NCI-H526 (cell line): ENCODE results near the gene RRP12.
"Not testable (repeated sequence)": the region's sequence is repeated elsewhere in the genome, so short reads cannot be mapped to it uniquely, and the experiment has no call there.

Source experiments
- DNase-seq, 2 experiments: peaks; one replicate each; lab custom pipeline; 2025; lab: John Stamatoyannopoulos, UW

RRP12 gene

DNA sequence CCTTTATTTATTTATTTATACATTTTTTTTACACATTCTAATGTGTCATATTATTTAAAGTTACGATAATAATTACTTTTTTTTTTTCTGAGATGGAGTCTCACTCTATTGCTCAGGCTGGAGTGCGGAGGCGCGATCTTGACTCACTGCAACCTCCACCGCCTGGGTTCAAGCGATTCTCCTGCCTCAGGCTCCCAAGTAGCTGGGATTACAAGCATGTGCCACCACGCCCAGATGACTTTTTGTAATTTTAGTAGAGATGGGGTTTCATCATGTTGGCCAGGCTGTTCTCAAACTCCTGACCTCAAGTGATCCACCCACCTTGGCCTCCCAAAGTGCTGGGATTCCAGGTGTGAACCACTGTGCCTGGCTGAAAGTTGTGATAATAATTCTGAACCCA lies 5.3 kb upstream of the RRP12 start:
- DNase-seq: not testable (repeated sequence)

DNA sequence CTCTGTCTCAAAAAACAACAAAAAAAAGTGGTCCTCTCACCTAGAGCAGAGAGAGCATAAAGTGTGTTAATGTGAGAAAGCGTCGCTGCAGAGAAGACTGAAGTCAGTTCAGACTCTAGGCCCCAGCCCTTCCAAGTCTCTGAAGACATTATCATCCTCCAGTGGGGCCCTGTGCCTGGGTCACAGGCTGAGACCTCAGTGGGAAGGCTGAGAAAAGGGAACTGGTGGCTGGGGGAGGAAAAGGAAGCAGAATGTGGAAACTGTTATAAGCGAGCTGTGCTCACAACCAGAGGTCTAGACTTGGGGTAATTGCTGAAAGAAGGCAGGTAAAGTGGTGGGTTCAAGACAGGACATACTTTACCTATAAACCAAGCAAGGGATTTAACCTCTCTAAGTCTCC lies 4.9 kb upstream of the RRP12 start:
- no peak for DNase-seq

GRCh38 chr10:97404044-97404443 lies 2.9 kb upstream of the RRP12 start:
- DNase-seq: no peak

GRCh38 chr10:97401455-97401919 lies 347 bp upstream of the RRP12 start:
- no peak for DNase-seq

GRCh38 chr10:97399843-97400545 lies 1.1 kb downstream of the RRP12 start:
- peak; percentile 6 to 24 for DNase-seq

DNA sequence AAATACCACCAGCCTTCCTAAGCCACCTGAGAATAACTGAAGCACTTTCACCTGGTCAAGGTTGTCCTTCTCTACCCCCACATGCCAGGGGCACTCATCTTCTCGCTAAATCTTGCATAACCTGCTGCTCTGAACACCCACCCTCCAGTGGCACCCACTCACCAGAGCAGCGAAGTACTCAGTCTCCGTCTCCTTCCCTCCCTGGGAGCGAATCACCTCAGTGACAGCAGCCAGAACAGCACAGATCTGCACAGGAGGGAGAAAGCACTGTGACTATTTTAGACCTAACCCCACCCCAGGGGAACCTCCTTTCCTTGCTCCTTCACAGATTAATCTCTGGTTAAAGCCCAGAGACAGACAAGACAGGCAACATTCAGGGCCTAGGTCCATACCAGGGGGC lies 5.1 kb downstream of the RRP12 start:
- no peak for DNase-seq

DNA sequence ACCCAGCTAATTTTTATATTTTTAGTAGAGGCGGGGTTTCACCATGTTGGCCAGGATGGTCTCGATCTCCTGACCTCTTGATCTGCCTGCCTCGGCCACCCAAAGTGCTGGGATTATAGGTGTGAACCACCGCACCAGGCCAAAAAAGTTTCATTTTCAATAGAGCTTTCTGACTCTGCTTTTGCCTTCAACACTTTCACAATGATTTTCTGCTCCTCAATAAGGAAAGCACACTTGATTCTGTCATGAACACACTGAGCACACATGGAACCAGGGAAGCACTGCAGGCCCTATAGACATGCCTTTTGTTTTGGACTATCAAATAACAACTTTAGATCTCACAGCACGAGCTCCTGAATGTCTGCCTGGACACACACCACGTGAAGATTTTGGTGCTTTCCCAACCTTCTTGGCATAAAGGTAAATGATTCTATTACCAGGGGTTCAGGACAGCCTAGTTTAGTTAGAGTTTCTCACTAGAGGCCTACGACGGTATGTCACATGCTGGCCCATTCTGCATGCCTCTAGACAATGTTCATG lies 8.0 kb downstream of the RRP12 start:
- DNase-seq: no peak

DNA sequence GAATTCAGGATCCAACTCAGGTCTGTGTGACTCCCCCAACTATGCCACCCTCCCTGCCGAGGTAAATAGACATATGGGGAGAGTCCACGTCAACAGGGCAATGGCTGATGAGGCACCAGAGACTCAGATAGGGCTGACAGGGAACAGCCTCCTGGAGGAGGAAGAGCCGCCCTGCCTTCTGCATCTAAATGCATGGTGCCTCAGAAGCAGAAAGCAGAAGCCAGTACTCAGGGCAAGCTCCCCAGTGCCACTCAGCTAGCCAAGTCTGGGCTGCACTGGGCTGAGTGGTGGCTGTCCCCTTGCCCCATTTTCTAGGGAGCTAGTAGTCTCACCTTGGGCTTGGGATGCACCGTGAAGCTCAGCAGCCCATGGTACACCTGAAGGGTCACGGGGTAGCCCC lies 11.0 kb downstream of the RRP12 start:
- DNase-seq: no peak

- DNase-seq: no peak
These were observed 13.0 kb downstream of the RRP12 start for GRCh38 chr10:97388152-97388551.

DNA sequence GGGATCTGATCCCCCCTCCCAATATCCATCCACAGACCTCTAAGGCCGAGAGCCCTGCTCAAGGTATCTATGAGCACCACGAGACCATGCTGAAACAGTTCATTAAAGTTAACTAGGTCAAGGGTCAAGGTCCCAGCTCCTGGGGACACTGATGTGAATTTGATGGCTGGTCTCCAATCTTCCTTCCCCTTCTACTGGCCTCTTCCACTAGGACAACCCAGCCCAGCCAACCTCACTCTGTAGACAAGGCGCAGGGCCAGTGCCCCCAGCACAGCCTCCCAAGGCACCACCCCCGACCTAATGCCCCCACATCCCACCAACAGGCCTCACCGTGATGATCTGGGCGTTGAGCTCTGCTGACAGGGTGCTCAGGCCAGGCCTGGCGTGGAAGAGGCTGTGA lies 15.6 kb downstream of the RRP12 start:
- no peak for DNase-seq

DNA sequence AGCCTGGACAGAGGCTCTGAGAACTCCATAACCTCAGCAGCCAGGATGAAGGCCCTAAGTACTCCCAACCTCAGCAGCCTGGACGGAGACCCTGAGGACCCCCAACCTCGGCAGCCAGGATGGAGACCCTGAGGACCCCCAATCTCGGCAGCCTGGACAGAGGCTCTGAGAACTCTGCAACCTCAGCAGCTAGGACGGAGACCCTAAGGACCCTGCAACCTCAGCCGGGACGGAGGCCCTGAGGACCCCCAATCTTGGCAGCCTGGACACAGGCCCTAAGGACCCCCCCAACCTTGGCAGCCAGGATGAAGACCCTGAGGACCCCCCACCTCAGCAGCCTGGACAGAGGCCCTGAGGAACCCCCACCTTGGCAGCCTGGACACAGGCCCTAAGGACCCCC lies 16.5 kb downstream of the RRP12 start:
- DNase-seq: no peak

DNA sequence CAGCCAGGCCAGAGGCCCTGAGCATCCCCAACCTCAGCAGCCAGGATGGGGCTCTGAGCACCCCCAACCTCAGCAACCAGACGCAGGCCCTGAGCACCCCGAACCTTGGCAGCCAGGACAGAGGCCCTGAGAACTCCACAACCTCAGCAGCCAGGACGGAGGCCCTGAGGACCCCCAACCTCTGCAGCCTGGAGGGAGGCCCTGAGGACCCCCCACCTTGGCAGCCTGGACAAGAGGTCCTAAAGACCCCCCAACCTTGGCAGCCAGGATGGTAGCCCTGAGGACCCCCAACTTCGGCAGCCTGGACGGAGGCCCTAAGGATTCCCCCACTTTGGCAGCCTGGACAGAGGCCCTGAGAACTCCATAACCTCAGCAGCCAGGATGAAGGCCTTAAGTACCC lies 17.0 kb downstream of the RRP12 start:
- DNase-seq: no peak

GRCh38 chr10:97383159-97383558 lies 18.0 kb downstream of the RRP12 start:
- no peak for DNase-seq

DNA sequence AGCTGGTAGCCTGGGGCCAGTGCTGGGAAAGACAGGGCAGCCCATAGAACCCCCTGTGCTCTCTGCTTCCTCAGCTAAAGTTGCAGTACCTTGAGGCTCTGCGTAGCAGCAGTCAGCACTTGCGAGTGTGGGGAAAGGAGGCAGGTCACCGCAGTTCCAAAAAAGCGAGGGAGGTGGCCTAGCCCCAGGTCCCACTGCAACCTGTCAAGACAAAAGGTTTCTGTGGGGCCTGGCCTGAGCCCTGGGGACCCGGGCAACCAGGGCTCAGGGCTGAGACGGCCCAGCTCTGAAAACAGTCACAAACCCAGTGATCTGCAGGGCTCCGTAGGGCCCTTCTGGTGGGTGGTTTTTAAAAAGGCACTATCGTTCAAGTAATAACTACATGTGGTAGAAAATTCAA lies 19.5 kb downstream of the RRP12 start:
- DNase-seq: no peak

DNA sequence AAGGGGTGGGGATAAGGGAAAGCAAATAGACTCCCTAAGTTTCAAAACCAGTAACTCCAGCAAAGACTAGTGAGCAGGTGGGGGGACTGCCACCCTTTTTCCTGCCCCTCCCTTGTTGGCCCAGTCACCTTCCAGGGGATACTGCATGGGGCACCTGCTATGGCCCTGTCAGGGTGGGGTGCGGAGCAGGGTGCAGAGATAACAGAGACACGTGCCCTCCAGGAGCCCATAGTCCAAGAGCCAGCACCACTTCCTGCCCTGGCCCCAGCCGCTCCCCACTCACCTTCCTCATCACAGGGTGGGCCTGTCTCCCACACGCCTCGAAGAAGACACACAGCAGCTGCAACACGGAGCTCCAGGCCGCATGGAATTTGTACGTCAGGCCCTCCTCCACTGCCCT lies 20.6 kb downstream of the RRP12 start:
- DNase-seq: no peak

- DNase-seq: no peak
These were observed 21.9 kb downstream of the RRP12 start for GRCh38 chr10:97378933-97379921.

DNA sequence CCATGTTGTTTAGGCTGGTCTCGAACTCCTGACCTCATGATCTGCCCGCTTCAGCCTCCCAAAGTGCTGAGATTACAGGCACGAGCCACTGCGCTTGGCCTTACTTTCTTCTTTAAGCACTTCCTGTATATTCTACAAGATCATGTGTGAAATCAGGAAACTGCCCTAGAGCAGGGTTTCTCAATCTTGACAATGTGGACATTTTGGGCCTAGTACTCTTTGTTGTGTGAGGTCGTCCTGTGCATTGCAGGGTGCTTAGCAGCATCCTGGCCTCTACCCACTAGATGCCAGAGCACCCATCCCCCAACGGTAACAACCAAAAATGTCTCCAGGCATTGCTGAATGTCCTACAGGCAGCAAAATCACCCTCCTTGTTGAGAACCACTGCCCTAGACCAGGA lies 24.7 kb downstream of the RRP12 start:
- DNase-seq: no peak

GRCh38 chr10:97373456-97373855 lies 27.7 kb downstream of the RRP12 start:
- DNase-seq: no peak

- DNase-seq: no peak
These were observed 28.8 kb downstream of the RRP12 start for GRCh38 chr10:97372233-97372875.

DNA sequence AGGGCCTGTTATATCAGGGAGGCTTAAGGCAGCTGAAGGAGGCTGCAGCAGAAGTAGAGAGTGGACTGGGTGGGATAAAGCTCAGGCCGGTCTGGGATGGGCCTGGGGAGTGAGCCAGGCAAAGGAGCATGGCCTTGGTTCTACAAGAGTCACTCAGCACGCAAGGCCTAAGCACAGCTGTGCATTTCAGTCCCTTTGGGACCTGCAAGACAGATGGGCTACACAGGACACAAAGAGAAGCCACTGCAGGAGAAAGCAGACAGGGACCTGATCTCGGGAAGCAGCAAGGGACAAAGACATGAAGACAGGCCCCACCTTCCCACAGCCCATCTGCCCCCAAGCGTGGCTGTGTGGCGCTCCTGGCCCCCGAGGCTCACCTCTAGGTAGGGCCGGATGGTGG lies 29.4 kb downstream of the RRP12 start:
- no peak for DNase-seq

GRCh38 chr10:97367126-97367649 lies 34.0 kb downstream of the RRP12 start:
- DNase-seq: no peak

- no peak for DNase-seq
These were observed 34.6 kb downstream of the RRP12 start for GRCh38 chr10:97366572-97366971.
